HG03558 (cell line): ENCODE results near the gene CLSTN2.

ENCODE experiments used
- ATAC-seq: cut with Tn5 transposase; IDR thresholded peaks from one replicate; pipeline ENCODE4 v1.9.1; 2021; ENCODE audit warnings: moderate number of reproducible peaks; ENCODE audit not compliant: unreplicated experiment; ENCODE audit errors: extremely low read depth

The CLSTN2 gene

GRCh38 chr3:140355481-140355880 is 420.5 kb downstream of the CLSTN2 start:
- ATAC-seq: no peak

- ATAC-seq: no peak
Observed at GRCh38 chr3:140358686-140359085, 423.7 kb downstream of the CLSTN2 start.

DNA sequence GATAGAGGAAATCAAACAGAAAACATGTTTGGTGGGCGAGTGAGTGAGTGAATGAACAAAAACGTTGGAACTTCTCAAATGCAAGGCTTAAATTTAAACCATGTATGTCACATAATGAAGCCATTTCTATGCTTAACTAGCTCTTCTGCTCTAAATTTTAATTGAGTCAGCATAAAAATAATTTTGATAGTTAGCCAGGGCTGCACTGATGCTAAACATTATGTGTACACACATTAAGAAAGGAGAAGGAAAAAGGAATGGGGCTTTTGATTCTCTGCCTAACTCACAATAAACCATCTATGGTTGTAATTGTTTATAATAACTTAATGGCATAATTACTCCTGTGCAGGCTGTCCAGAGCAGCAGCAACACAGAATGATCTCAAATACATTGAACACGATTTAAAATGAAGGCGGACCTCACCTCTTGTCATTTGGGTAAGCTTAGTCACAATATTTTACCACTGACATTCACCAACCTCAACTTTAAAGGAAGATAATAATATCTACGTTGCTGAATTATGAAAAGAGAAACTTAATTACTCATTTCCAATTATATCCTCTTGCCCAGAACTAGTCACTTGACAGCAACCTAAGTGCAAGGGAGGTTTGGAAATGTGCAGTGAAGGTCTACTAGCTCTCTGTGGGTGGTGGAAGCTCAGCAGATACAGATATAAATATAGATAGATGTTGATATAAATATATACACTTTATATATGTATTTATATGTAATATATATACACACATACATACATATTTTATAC is 424.4 kb downstream of the CLSTN2 start:
- ATAC-seq: no peak

GRCh38 chr3:140360332-140360731 is 425.3 kb downstream of the CLSTN2 start:
- no peak for ATAC-seq

DNA sequence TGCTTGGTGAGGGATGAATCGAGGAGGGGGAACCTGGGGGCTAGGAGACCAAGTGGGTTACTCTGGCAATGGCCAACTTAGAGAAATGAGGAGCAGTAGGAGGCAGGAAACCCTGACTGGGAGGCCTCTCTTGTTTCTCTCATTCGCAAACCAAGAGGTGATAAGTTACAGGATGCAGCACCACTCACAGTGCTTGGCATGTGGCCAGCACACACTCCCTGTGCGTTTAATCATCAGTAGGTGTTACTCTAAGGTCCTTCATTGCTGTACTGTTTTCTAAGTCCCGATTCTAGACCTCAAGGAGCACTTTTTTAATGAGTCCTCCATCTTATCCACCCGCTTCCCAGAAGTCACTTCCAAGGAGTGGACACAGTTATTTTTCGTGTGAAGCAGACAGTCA is 428.8 kb downstream of the CLSTN2 start:
- ATAC-seq: no peak

DNA sequence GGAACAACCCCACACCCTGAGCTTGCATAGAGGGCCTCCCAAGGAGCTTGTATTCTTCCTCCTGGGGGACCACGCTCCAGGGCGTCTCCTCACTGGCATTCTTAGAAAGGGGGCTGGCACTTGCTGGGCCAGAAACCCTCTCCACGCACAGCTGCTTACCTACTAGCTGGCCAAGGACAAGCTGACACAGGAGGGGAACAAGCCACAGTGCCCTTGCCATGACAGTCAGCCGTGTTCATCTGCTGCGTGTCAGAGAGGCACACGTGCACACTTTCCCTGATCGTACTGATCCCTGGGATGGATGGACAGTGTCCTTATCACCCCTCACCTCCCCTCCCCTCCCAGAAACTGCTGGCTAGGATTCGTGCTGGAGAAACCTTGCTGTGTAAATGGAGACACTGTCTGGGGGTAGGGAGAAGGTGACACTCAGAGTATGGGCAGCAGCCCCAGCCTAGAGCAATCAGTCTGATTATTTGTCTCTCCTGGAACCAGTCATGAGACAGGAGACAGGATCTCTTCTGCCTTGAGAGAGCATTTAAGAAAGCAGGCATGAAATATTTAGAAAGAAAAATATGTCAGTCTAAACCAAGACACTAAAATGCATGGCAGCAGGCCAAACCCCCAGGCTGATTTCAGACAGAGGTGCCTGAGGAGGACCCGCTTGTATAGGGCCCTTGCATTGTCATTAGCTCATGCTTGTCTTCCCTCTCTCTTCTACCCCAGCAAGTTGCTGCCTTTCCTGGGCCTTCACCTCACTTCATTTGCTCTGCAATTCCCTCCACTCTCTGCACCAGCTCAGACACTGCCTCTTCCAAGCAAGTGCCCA is 431.1 kb downstream of the CLSTN2 start:
- ATAC-seq: no peak

DNA sequence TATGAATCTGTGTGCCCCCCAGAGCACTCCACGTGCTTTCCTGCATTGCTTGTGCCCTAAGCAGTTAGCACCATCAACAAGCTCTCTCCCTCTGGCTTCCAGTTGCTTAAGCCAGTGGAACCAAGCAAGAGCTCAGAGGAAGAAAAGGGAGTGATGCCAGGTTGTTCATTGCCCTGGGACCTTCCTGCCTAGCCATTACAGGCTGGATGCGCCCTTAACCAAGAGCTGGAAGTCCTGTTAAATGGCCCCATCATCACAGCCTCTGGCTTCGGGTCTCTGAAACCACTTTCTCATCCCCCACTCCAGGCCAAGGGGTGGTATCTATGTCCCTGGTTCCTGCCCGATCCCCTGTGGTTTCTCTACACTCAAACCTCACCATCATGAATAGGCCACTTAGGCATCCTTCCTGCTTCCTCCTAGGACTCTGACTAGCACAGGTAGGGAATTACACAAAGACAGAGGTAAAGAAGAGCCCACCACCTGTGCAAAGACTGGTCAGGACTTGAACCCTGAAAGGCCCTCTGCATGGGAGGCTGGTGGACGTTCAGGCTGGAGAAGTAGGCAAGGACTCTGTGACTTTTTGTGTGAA is 433.3 kb downstream of the CLSTN2 start:
- no peak for ATAC-seq

DNA sequence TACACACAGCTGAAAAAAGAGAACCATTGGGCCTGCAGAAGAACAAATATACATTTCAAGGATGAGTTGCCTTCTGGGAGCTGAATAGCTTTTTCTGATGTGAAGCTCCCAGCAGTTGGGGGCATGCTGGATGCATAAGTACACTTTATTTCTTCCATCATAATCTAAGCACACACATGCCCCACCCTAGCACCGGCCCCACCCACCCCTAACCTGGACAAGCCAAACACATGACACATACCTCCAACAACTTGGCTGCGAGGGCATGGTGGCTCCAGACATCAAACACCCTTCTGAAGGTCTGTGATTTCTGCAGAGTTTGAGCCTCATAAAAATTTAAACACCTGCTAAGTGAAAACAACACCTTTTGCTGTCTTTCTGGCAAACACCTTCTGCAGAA is 435.7 kb downstream of the CLSTN2 start:
- no peak for ATAC-seq

DNA sequence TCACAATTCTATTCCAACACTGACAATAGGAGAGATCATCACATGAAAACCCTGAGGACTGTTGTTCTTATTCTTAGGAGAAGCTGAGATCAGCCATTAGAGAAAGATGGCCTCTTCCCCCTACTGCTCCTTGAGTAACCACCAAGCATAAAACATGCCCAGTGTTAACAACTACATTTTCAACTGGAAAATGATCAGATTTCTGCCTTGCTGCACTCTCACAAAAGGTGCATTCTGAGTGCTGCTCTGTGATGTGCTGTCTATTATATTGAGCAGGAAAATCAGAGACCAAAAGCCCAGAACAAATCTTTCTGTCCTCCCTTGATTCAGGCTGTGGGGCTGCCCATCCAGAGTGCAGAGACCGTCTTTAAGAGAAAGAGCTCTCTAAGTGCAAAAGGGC is 438.2 kb downstream of the CLSTN2 start:
- no peak for ATAC-seq

- ATAC-seq: no peak
Observed at GRCh38 chr3:140375002-140375401, 440.0 kb downstream of the CLSTN2 start.

GRCh38 chr3:140376136-140376889 is 441.3 kb downstream of the CLSTN2 start:
- no peak for ATAC-seq

GRCh38 chr3:140377644-140378043 is 442.7 kb downstream of the CLSTN2 start:
- ATAC-seq: no peak

- ATAC-seq: no peak
Observed at GRCh38 chr3:140378571-140379340, 443.8 kb downstream of the CLSTN2 start.

GRCh38 chr3:140384028-140384771 is 449.2 kb downstream of the CLSTN2 start:
- no peak for ATAC-seq

DNA sequence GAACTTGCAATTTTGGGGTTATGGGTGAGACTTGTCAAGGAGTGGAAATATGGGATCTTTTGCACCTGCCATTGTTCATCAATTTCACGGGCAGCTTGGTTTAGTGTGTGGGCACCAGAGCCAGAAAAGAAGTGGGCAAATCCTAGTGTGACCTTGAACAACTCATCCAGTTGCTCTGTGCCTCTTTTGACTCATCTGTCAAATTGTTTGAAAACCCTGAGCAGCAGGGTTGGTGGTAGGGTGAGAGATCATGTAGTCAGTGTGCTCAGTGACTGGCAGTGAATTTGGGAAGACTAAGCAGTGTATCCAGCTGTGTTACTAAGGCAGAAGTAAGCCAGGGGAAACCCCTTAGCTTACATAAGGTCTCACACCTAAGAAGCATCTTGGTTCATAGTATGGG is 449.9 kb downstream of the CLSTN2 start:
- no peak for ATAC-seq

- no peak for ATAC-seq
Observed at GRCh38 chr3:140386357-140387100, 451.5 kb downstream of the CLSTN2 start.

- no peak for ATAC-seq
Observed at GRCh38 chr3:140387244-140387643, 452.3 kb downstream of the CLSTN2 start.

DNA sequence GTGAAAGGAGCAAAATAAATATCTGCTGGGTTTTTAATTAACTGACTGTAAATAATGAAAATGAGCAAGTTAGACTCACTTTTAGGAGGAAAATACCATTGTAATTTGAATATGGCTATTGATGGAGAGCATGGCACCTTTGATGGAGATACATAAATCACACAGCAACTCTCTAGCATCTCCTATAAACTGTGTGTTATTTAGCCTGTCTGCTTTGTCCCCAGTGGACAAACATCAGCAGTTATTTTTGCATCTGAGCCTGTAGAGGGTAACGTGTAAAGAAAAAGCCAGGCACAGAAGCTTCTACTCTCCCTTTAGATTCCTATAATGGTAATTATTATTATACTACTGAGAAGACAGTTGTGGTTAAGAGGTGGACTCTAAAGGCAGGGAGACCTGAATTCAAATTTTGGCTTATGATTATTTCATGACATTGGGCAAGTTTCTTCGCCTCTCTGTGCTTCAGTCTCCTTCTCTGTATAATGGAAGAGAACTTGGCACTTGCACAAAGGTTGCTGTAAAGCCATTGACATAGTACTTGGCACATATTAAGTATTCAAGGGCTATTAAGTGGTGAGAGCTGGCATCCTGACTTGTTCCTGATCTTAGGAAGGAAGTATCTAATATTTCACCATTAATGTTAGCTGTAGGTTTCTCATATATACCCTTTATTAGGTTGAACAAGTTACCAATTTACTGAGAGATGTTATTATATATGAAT is 453.4 kb downstream of the CLSTN2 start:
- no peak for ATAC-seq
